ENCODE measurements around the gene DMTF1. TPM values are rescaled to one million over a fixed set of nuclear protein-coding genes. Genes with fewer than 3 reads are reported as not detected.

Gene DMTF1
- total and polyA plus RNA-seq, 8 donors = 18.6 to 54.2 (median 27.8) TPM

GRCh38 chr7:87140271-87140748 lies 11.9 kb upstream of the DMTF1 start:
- no peaks in the 10 kb centered on the region for H3K4me1 ChIP-seq
- DNase-seq (no peak), FAIRE-seq (no peak), ATAC-seq (no peak)
- no peaks in the 10 kb centered on the region for H3K36me3 ChIP-seq
- H3K4me3 ChIP-seq = no peak overlapping the region
- no peak for TF ChIP-seq CTCF (IDR thresholded peaks at IDR 0.05)
- intact Hi-C loops (cut with DNase I) = loop anchor here (10.0 kb wide), 2 partner anchors 196 to 206 kb away; no protein-coding TSS in a partner anchor
- H3K27me3 ChIP-seq = no peaks in the 10 kb centered on the region
- no peak overlapping the region for H3K27ac ChIP-seq
- 30 to 31% methylated on average over 2 of the region's 2 CpGs for WGBS, 2 donors
- H3K9me3 ChIP-seq = no peaks in the 10 kb centered on the region

GRCh38 chr7:87144173-87144657 lies 8.0 kb upstream of the DMTF1 start:
- no peak for TF ChIP-seq CTCF (IDR thresholded peaks at IDR 0.05)
- no peak overlapping the region for H3K27ac ChIP-seq
- H3K4me3 ChIP-seq = no peak overlapping the region
- no peaks in the 10 kb centered on the region for H3K9me3 ChIP-seq
- 57 to 64% methylated on average over 2 of the region's 2 CpGs for WGBS, 2 donors
- no peak for ATAC-seq
- no peaks in the 10 kb centered on the region for H3K4me1 ChIP-seq
- FAIRE-seq = no peak
- no peak for DNase-seq
- no peaks in the 10 kb centered on the region for H3K36me3 ChIP-seq
- H3K27me3 ChIP-seq = no peaks in the 10 kb centered on the region
- intact Hi-C loops (cut with DNase I) = loop anchor here (10.0 kb wide), 2 partner anchors 199 to 209 kb away; no protein-coding TSS in a partner anchor

GRCh38 chr7:87146740-87147386 lies 5.4 kb upstream of the DMTF1 start:
- Histone ChIP-seq H3K4me1 (peaks cover 0 to 8% (median 0%) of the 10 kb centered on the region in 3 donors), H3K27ac (no peak overlapping the region), H3K4me3 (no peak overlapping the region), H3K9me3 (no peaks in the 10 kb centered on the region), H3K36me3 (no peaks in the 10 kb centered on the region), H3K27me3 (no peaks in the 10 kb centered on the region)
- ATAC-seq = no peak
- TF ChIP-seq CTCF (IDR thresholded peaks at IDR 0.05) = no peak
- 74 to 82% methylated on average over 25 of the region's 25 CpGs for WGBS, 2 donors
- no peak for FAIRE-seq
- intact Hi-C loops (cut with DNase I) = loop anchor here (10.0 kb wide), 2 partner anchors 202 to 212 kb away; no protein-coding TSS in a partner anchor
- peak in 2 of 6 donors; percentile 39 to 70 for DNase-seq

- no peak for TF ChIP-seq CTCF (IDR thresholded peaks at IDR 0.05)
- Histone ChIP-seq H3K4me1 (peaks cover 0 to 8% (median 0%) of the 10 kb centered on the region in 3 donors), H3K4me3 (no peak overlapping the region), H3K27ac (no peak overlapping the region), H3K9me3 (no peaks in the 10 kb centered on the region), H3K36me3 (no peaks in the 10 kb centered on the region), H3K27me3 (no peaks in the 10 kb centered on the region)
- no peak for ATAC-seq
- no peak for DNase-seq
- WGBS, 2 donors = 73 to 85% methylated on average over 7 of the region's 7 CpGs
- no peak for FAIRE-seq
- intact Hi-C loops (cut with DNase I) = loop anchor here (10.0 kb wide), 2 partner anchors 203 to 213 kb away; no protein-coding TSS in a partner anchor
Observed at GRCh38 chr7:87147500-87147899, 4.8 kb upstream of the DMTF1 start.
